H9 (cell line): ENCODE measurements around the gene FOLR1. TPM values are rescaled to one million over a fixed set of nuclear protein-coding genes. Genes with fewer than 3 reads are reported as not detected.
A peak's percentile ranks its signal among the peaks of the same experiment; 100 is the strongest.

Experiments
- DNase-seq: peaks from one replicate; pipeline ENCODE4 v3.0.0-alpha.2; 2017
- H2AFZ ChIP-seq: one replicate; pipeline ENCODE4 v1.6.1; 2013; ENCODE audit warnings: mild to moderate bottlenecking, low read length, control low read depth, moderate library complexity
- H2AK5ac ChIP-seq: 2 replicates; pipeline ENCODE4 v1.6.1; 2013; ENCODE audit warnings: low read length, control low read depth, mixed read lengths; ENCODE audit not compliant: insufficient read length
- H2BK120ac ChIP-seq: one replicate; pipeline ENCODE4 v1.6.1; 2013; ENCODE audit warnings: low read depth, mild to moderate bottlenecking, low read length, control low read depth, inconsistent platforms; ENCODE audit not compliant: poor library complexity, severe bottlenecking
- H2BK12ac ChIP-seq: 2 replicates; pipeline ENCODE4 v1.6.1; 2013; ENCODE audit warnings: low read length, control low read depth, mixed read lengths, low read depth; ENCODE audit not compliant: insufficient read length
- H2BK15ac ChIP-seq: 2 replicates; pipeline ENCODE4 v1.6.1; 2013; ENCODE audit warnings: low read depth, low read length, control low read depth
- H2BK20ac ChIP-seq: one replicate; pipeline ENCODE4 v1.6.1; 2013; ENCODE audit warnings: low read depth, mild to moderate bottlenecking, low read length, control low read depth, inconsistent platforms; ENCODE audit not compliant: poor library complexity, severe bottlenecking
- H2BK5ac ChIP-seq: 2 replicates; pipeline ENCODE4 v1.6.1; 2013; ENCODE audit warnings: low read length, control low read depth, mixed read lengths; ENCODE audit not compliant: insufficient read length
- H3K14ac ChIP-seq: 2 replicates; pipeline ENCODE4 v1.6.1; 2013; ENCODE audit warnings: low read length, control low read depth; ENCODE audit not compliant: insufficient read depth
- H3K18ac ChIP-seq: 2 replicates; pipeline ENCODE4 v1.6.1; 2013; ENCODE audit warnings: low read depth, mild to moderate bottlenecking, mixed read lengths, low read length, control low read depth; ENCODE audit not compliant: insufficient read length
- H3K23ac ChIP-seq: 2 replicates; pipeline ENCODE4 v1.6.1; 2013; ENCODE audit warnings: low read length, control low read depth, mixed read lengths, low read depth; ENCODE audit not compliant: insufficient read length
- H3K23me2 ChIP-seq: 2 replicates; pipeline ENCODE4 v1.6.1; 2013; ENCODE audit warnings: low read depth, mild to moderate bottlenecking, mixed read lengths, low read length, control low read depth; ENCODE audit not compliant: insufficient read length, poor library complexity, severe bottlenecking
- H3K27ac ChIP-seq: 2 replicates; pipeline ENCODE4 v1.5.1; 2013; ENCODE audit warnings: low read length, control low read depth, mixed read lengths, low read depth; ENCODE audit not compliant: insufficient read length
- H3K27me3 ChIP-seq: 2 replicates; pipeline ENCODE4 v1.6.1; 2013; ENCODE audit warnings: low read length, control low read depth, inconsistent platforms; ENCODE audit not compliant: insufficient read depth
- H3K4ac ChIP-seq: 2 replicates; pipeline ENCODE4 v1.6.1; 2013; ENCODE audit warnings: low read depth, mild to moderate bottlenecking, control low read depth, inconsistent platforms, low read length, moderate library complexity
- H3K4me1 ChIP-seq: 2 replicates; pipeline ENCODE4 v1.6.1; 2013; ENCODE audit warnings: low read length, control low read depth, inconsistent platforms; ENCODE audit not compliant: insufficient read depth
- H3K4me2 ChIP-seq: 2 replicates; pipeline ENCODE4 v1.6.1; 2013; ENCODE audit warnings: low read length, control low read depth, mixed read lengths; ENCODE audit not compliant: insufficient read length, insufficient read depth
- H3K56ac ChIP-seq: 2 replicates; pipeline ENCODE4 v1.6.1; 2013; ENCODE audit warnings: low read depth, mild to moderate bottlenecking, mixed read lengths, low read length, control low read depth; ENCODE audit not compliant: insufficient read length
- H3K79me1 ChIP-seq: 2 replicates; pipeline ENCODE4 v1.6.1; 2013; ENCODE audit warnings: low read depth, mild to moderate bottlenecking, moderate library complexity, low read length, control low read depth, inconsistent platforms; ENCODE audit not compliant: insufficient read depth, poor library complexity, severe bottlenecking
- H3K79me2 ChIP-seq: 2 replicates; pipeline ENCODE4 v1.6.1; 2013; ENCODE audit warnings: low read length, control low read depth, inconsistent platforms; ENCODE audit not compliant: insufficient read depth
- H3K9ac ChIP-seq: 2 replicates; pipeline ENCODE4 v1.6.1; 2013; ENCODE audit warnings: low read length, control low read depth, mixed read lengths; ENCODE audit not compliant: insufficient read length; ENCODE audit errors: extremely low read depth
- H3K9me3 ChIP-seq: one replicate; pipeline ENCODE4 v1.6.1; 2013; ENCODE audit warnings: low read depth, low read length, inconsistent platforms; ENCODE audit not compliant: control insufficient read depth
- H3T11ph ChIP-seq: one replicate; pipeline ENCODE4 v1.6.1; 2013; ENCODE audit warnings: mild to moderate bottlenecking, low read length, control low read depth, inconsistent platforms
- H4K20me1 ChIP-seq: one replicate; pipeline ENCODE4 v1.6.1; 2013; ENCODE audit not compliant: control insufficient read depth, insufficient read length, insufficient read depth
- H4K5ac ChIP-seq: 2 replicates; pipeline ENCODE4 v1.6.1; 2013; ENCODE audit warnings: low read depth, mild to moderate bottlenecking, mixed read lengths, low read length, control low read depth; ENCODE audit not compliant: insufficient read length
- H4K8ac ChIP-seq: replicated peaks from 2 replicates; pipeline ENCODE4 v1.6.1; 2013; ENCODE audit warnings: low read length, control low read depth, mixed read lengths, low read depth; ENCODE audit not compliant: insufficient read length
- H4K91ac ChIP-seq: 2 replicates; pipeline ENCODE4 v1.6.1; 2013; ENCODE audit warnings: low read depth, mild to moderate bottlenecking, moderate library complexity, mixed read lengths, low read length, control low read depth; ENCODE audit not compliant: insufficient read length
- H3K27ac Mint-ChIP-seq, 3 experiments: 2 replicates in 2 of 3; 3 replicates in 1 of 3; pipeline ENCODE4 v1.8.0; 2020 to 2021; ENCODE audit warnings: mixed read lengths in 3 of 3, mild to moderate bottlenecking in 1 of 3, moderate library complexity in 1 of 3
- H3K27me3 Mint-ChIP-seq: 2 replicates; pipeline ENCODE4 v1.8.0; 2021; ENCODE audit warnings: low read depth, mild to moderate bottlenecking, moderate library complexity, mixed read lengths
- H3K36me3 Mint-ChIP-seq, 3 experiments: 2 replicates in 2 of 3; 3 replicates in 1 of 3; pipeline ENCODE4 v1.8.0; 2020 to 2021; ENCODE audit warnings: low read depth in 3 of 3, mixed read lengths in 3 of 3; ENCODE audit not compliant: insufficient read depth in 1 of 3
- H3K4me1 Mint-ChIP-seq, 2 experiments: 2 replicates each; pipeline ENCODE4 v1.8.0; 2020; ENCODE audit warnings: mixed read lengths in 2 of 2
- H3K4me3 Mint-ChIP-seq, 2 experiments: 2 replicates in 1 of 2; 3 replicates in 1 of 2; pipeline ENCODE4 v1.8.0; 2020 to 2021; ENCODE audit warnings: mild to moderate bottlenecking in 2 of 2, mixed read lengths in 2 of 2, moderate library complexity in 1 of 2
- H3K9me3 Mint-ChIP-seq, 2 experiments: 2 replicates in 1 of 2; 3 replicates in 1 of 2; pipeline ENCODE4 v1.8.0; 2020; ENCODE audit warnings: mild to moderate bottlenecking in 2 of 2, mixed read lengths in 2 of 2, moderate library complexity in 1 of 2
- WGBS: extraction: QIAGEN DNeasy Blood & Tissue Kit; methylation state at CpG from one replicate; pipeline ENCODE4 v1.1.7; 2013; ENCODE audit warnings: missing lambda C conversion rate, low lambda C conversion rate, mixed read lengths; ENCODE audit not compliant: insufficient read length; ENCODE audit errors: extremely low coverage; 5-methylcytosine and 5-hydroxymethylcytosine counted together
- total RNA-seq: library from RNA; stranded (reverse); gene quantifications from 2 replicates; pipeline ENCODE4 v1.2.1, GENCODE V29; 2021
- TF ChIP-seq, protein P1 (sequence below): fragments of 200-600 bp; sonication (generic); conservative IDR thresholded peaks from 3 replicates; pipeline ENCODE4 v1.8.0; 2021; ENCODE audit warnings: antibody characterized with exemption, mild to moderate bottlenecking

The FOLR1 gene
- total RNA-seq, 1 experiment from 2014 or later, result 0.92 TPM

DNA sequence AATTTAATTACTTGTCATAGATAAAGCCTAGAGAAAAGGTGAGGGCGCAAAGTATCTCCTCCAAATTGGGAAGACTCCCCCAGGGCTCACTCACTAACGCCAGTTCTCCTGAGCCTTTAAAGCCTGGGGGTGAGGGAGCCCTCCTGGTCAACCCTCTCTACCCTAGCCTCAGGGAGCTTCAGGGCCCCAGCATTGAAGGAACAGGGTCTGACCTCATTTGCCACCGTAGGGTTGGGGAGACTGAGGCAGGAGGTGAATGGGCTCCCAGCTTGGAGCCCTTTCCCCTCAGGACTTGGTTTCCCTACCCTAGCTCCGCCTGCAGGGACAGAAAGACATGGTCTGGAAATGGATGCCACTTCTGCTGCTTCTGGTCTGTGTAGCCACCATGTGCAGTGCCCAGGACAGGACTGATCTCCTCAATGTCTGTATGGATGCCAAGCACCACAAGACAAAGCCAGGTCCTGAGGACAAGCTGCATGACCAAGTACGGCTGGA lies 26.4 kb downstream of the FOLR1 start:
- WGBS, result no CpG with 5 or more reads among the region's 5 CpGs
- Histone ChIP-seq H3K9ac (no peak overlapping the region), H2BK15ac (0 out of 2 replicates have a peak overlapping the region, but pooled peaks have one; percentile 49), H3K27me3 (no peaks in the 10 kb centered on the region), H3K4me2 (no peak overlapping the region), H4K20me1 (no peaks in the 10 kb centered on the region), H2AK5ac (no peak overlapping the region), H2BK20ac (no peak overlapping the region), H4K5ac (no peak overlapping the region), H3K4ac (no peak overlapping the region), H3K79me2 (no peaks in the 10 kb centered on the region; the same call in 1 of the 2 replicates), H3K18ac (no peak overlapping the region), H3K27ac (no peak overlapping the region), H3K79me1 (no peaks in the 10 kb centered on the region), H2BK12ac (no peak overlapping the region), H2BK120ac (no peak overlapping the region), H3K4me1 (peaks cover 2% of the 10 kb centered on the region; the same call in 1 of the 2 replicates), H3T11ph (no peak overlapping the region), H4K8ac (no peak overlapping the region), H3K56ac (no peak overlapping the region), H4K91ac (no peak overlapping the region), H3K23me2 (peaks cover 3% of the 10 kb centered on the region), H2BK5ac (no peak overlapping the region), H3K9me3 (no peaks in the 10 kb centered on the region), H3K14ac (no peak overlapping the region), H3K23ac (no peak overlapping the region), H2AFZ (no peak overlapping the region)
- DNase-seq, result no peak
- H3K4me3 Mint-ChIP-seq, result no peak overlapping the region; a peak in 1 of 5 replicates
- no peaks in the 10 kb centered on the region for H3K36me3 Mint-ChIP-seq
- peaks cover 40% of the 10 kb centered on the region for H3K27me3 Mint-ChIP-seq
- TF ChIP-seq, protein P1, sequence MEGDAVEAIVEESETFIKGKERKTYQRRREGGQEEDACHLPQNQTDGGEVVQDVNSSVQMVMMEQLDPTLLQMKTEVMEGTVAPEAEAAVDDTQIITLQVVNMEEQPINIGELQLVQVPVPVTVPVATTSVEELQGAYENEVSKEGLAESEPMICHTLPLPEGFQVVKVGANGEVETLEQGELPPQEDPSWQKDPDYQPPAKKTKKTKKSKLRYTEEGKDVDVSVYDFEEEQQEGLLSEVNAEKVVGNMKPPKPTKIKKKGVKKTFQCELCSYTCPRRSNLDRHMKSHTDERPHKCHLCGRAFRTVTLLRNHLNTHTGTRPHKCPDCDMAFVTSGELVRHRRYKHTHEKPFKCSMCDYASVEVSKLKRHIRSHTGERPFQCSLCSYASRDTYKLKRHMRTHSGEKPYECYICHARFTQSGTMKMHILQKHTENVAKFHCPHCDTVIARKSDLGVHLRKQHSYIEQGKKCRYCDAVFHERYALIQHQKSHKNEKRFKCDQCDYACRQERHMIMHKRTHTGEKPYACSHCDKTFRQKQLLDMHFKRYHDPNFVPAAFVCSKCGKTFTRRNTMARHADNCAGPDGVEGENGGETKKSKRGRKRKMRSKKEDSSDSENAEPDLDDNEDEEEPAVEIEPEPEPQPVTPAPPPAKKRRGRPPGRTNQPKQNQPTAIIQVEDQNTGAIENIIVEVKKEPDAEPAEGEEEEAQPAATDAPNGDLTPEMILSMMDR, result no peak
- H3K4me1 Mint-ChIP-seq, result peaks cover 20 to 26% of the 10 kb centered on the region in 2 experiments
- no peak overlapping the region for H3K27ac Mint-ChIP-seq
- no peaks in the 10 kb centered on the region for H3K9me3 Mint-ChIP-seq
